HG02973 (cell line): ENCODE data around the gene KIF18B.

Experiments used
- ATAC-seq: cut with Tn5 transposase; IDR thresholded peaks from one replicate; pipeline ENCODE4 v1.9.1; 2021; ENCODE audit warnings: moderate library complexity; ENCODE audit not compliant: unreplicated experiment

Gene KIF18B

DNA sequence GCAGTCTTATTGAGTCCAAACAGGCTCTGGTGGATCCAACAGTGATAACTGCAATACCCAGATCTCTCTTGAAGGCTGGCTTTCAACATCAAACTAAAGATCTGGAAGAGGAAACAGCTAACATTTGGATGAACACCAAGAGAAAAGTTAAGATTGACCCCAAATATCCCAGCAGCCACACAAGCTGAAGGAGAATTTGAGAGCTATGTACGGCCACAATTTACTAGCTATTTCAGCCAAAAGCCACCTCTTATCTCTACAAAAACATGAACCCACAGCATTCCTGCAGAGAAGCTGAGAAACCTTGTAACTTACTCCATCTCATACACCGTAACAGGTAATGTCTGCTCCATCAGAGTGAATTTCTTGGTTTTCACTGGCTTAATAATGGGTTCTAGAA, 62.6 kb downstream of the KIF18B start:
- ATAC-seq = no peak

DNA sequence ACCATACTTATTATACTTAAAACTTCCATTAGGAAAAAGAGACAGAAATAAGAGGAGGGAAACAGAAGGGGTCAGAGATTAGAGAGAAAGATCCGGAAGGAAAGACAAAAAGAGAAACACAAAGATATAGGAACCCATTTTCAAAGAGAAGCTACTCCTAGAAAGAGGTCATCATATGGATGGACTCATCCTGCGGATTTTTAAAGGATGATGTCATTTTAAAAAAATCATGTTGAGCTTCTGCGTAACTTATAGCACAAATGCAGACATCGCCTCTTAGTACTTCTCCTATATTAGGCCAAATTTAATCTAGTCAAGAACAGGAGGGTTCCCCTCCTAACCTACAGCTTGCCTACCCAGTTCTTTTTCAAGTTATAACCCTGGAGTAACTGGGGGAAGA, 66.4 kb downstream of the KIF18B start:
- ATAC-seq = no peak

DNA sequence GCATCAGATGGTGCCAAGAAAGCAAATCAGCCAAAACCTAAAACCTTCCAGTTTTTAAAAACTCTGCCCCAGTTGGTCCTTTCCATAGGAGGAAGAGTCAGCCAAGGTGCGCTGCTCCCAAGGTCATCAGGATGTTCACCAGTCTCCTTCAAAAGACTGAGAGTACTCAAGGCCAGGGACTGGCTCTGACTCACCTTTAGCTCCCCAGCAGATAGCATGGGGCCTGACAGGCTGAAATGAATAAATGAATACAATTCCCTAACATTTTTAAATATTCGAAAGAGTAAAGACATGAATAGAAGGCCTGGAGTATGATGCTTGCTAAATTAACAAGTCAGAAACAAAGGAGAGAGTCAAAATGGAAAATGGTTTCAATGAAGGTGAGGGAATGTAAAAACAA, 67.5 kb downstream of the KIF18B start:
- no peak for ATAC-seq

DNA sequence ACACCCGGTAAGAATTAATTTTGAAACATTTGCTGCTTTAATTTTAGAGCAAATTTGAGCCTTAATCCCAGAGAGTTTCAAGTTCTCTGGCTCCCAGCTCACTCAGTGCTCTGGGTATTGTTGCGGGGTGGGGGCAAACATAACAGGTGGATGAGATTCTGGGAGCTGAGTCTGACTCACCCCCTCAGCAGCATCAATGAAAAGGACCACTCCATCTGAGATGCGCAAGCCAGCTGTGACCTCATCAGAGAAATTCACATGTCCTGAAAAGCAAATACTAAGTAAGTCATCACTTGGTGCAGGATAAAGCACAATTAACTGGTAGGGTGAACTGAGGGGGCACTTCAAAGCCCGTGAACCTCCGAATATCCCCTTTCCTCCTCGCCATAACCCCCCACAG, 68.2 kb downstream of the KIF18B start:
- ATAC-seq = no peak

DNA sequence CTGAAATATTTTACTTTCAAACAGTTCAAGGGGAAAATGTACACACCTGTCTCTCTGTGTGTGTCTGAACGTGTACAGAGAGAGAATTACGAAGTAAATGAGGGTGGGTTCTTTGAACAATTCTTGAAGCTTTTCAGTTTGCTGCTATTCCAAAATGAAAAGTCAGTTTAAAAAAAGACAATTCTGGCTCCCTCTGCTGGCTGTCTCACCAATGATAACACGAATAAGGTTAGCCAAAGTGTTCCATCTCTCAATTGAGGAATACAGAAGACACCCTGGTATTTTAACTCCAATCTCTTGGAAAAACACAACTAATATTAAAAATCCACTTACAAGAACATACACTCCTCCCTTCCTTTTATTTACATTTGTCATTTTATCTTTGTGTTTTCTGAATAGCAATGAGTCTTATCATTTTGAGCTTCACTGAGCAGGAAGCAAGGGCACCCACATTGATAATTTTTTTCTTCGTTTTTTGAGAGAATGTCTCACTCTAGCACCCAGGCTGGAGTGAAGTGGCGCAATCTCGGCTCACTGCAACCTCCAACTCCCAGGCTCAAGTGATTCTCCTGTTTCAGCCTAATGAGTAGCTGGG, 68.8 kb downstream of the KIF18B start:
- ATAC-seq = no peak

DNA sequence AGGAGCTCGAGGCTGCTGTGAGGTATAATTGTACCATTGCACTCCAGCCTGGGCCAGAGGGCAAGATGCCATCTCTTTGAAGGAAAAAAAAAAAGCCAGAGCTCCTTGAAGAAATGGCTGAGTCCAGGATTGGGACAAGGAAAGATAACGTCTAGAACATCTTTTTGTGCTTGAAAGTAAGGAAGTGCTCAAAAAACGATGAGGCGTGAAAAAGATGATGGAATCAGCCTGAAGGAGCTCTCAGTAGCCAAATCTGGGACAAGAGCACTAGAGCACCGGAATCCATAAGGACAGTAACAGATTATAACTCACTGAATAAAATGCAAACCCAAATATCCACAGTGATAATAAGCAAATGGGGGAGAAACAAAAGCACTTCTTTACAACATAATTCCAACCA, 70.5 kb downstream of the KIF18B start:
- ATAC-seq = no peak

DNA sequence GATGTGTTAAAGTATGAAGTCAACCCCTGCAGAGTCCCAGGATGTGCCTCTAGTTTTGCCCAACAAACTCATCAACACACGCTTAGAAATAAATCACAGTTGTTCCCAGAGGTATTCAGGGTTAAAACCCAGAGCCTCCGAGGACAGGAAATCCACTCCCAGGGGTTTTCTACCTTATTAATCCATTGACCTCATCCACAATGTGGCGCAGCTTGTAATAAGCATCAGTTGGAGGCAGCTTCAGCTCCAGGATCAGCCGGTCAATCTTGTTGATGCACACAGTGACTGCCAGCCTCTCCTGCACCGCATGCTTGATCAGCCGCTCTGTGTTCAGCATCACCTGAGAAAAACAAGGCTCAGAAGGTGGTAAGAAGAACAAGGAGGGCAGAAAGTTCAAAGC, 71.8 kb downstream of the KIF18B start:
- ATAC-seq = no peak
